H1 (cell line): Measurements from ENCODE around the gene CCNT2. TPM values are rescaled to one million over a fixed set of nuclear protein-coding genes. Genes with fewer than 3 reads are reported as not detected.

Source experiments
- CTCF ChIA-PET: fragments of 300-600 bp; sonication (Branson Sonifier 250); formaldehyde crosslinking; loops from one replicate; lab custom pipeline; 2021; ENCODE audit not compliant: partially characterized antibody; lab: Charles Lee
- POLR2A ChIA-PET: fragments of 300-600 bp; sonication (Branson Sonifier 250); formaldehyde crosslinking; loops from one replicate; lab custom pipeline; 2021; ENCODE audit warnings: inconsistent platforms; ENCODE audit not compliant: partially characterized antibody; lab: Charles Lee
- DNase-seq, 2 experiments: peaks; one replicate each; pipeline versions ENCODE4 v3.0.0 to v3.0.0-alpha.2; 2010 to 2022; ENCODE audit warnings: low spot score in 2 of 2, low read depth in 1 of 2, mixed read lengths in 1 of 2
- FAIRE-seq: peaks from 2 replicates; lab custom pipeline; 2011; peaks lifted over from hg19 to GRCh38; lab: Jason Lieb, UNC
- H2AFZ ChIP-seq: 2 replicates; pipeline ENCODE4 v1.8.1; 2012; ENCODE audit warnings: low read length, inconsistent platforms
- H2AK5ac ChIP-seq: 2 replicates; pipeline ENCODE4 v1.6.1; 2013; ENCODE audit warnings: low read depth, low read length
- H2BK120ac ChIP-seq: replicated peaks from 2 replicates; pipeline ENCODE3; 2013; ENCODE audit warnings: low read depth, low read length, inconsistent platforms
- H2BK12ac ChIP-seq: 2 replicates; pipeline ENCODE4 v1.6.1; 2013; ENCODE audit warnings: low read depth, low read length
- H2BK15ac ChIP-seq: 2 replicates; pipeline ENCODE4 v1.6.1; 2013; ENCODE audit warnings: low read length
- H2BK20ac ChIP-seq: 2 replicates; pipeline ENCODE4 v1.6.1; 2013; ENCODE audit warnings: low read length
- H2BK5ac ChIP-seq: 2 replicates; pipeline ENCODE4 v1.6.1; 2013; ENCODE audit warnings: low read depth, low read length
- H3K14ac ChIP-seq: 2 replicates; pipeline ENCODE4 v1.6.1; 2013; ENCODE audit warnings: inconsistent platforms; ENCODE audit not compliant: insufficient read length
- H3K18ac ChIP-seq: 2 replicates; pipeline ENCODE4 v1.6.1; 2013; ENCODE audit warnings: low read length; ENCODE audit errors: extremely low read depth
- H3K23ac ChIP-seq: 2 replicates; pipeline ENCODE4 v1.6.1; 2013; ENCODE audit warnings: inconsistent platforms; ENCODE audit not compliant: insufficient read length
- H3K23me2 ChIP-seq: 2 replicates; pipeline ENCODE4 v1.6.1; 2013; ENCODE audit warnings: low read depth, low read length
- H3K27ac ChIP-seq: 2 replicates; pipeline ENCODE4 v1.6.1; 2011; ENCODE audit warnings: low read depth, low read length, inconsistent platforms
- H3K27me3 ChIP-seq, 4 experiments: replicated peaks in 1 of 4; 1 replicate in 1 of 4; 2 replicates in 3 of 4; pipeline versions ENCODE4 v1.6.1 to v1.8.1; 2011 to 2013; ENCODE audit warnings: low read length in 3 of 4, mild to moderate bottlenecking in 3 of 4, inconsistent platforms in 2 of 4, mixed read lengths in 2 of 4, moderate library complexity in 1 of 4; ENCODE audit not compliant: control insufficient read depth in 3 of 4, insufficient read depth in 3 of 4; ENCODE audit errors: extremely low read depth in 1 of 4
- H3K36me3 ChIP-seq, 4 experiments: 2 replicates each; pipeline versions ENCODE4 v1.6.1 to v1.8.1; 2011 to 2013; ENCODE audit warnings: mild to moderate bottlenecking in 4 of 4, low read length in 3 of 4, moderate library complexity in 2 of 4, control low read depth in 1 of 4, inconsistent platforms in 1 of 4; ENCODE audit not compliant: insufficient read depth in 4 of 4, control insufficient read depth in 2 of 4
- H3K4ac ChIP-seq: replicated peaks from 2 replicates; pipeline ENCODE3; 2013; ENCODE audit warnings: low read length, low read depth, mixed read lengths, inconsistent platforms; ENCODE audit not compliant: insufficient read length
- H3K4me1 ChIP-seq, 4 experiments: replicated peaks in 1 of 4; 1 replicate in 1 of 4; 2 replicates in 3 of 4; pipeline versions ENCODE4 v1.6.1 to v1.8.1; 2011 to 2013; ENCODE audit warnings: low read length in 3 of 4, inconsistent platforms in 2 of 4, mixed read lengths in 1 of 4; ENCODE audit not compliant: insufficient read depth in 4 of 4, control insufficient read depth in 3 of 4
- H3K4me2 ChIP-seq, 2 experiments: 2 replicates each; pipeline versions ENCODE4 v1.6.1 to v1.8.1; 2011 to 2013; ENCODE audit warnings: low read depth in 2 of 2, low read length in 2 of 2, control low read depth in 1 of 2, inconsistent platforms in 1 of 2, mild to moderate bottlenecking in 1 of 2; ENCODE audit not compliant: insufficient read depth in 1 of 2
- H3K4me3 ChIP-seq, 4 experiments: fragments of 200-600, 300-600 bp in 1 of 4; sonication (generic), shearing (Covaris generic), sonication (Bioruptor Twin) in 1 of 4; 2 replicates each; pipeline versions ENCODE4 v1.5.1 to v1.8.1; 2011 to 2016; ENCODE audit warnings: low read length in 4 of 4, low read depth in 3 of 4, control low read depth in 2 of 4, inconsistent platforms in 2 of 4, mild to moderate bottlenecking in 2 of 4, mixed read lengths in 1 of 4, moderate library complexity in 1 of 4; ENCODE audit not compliant: insufficient read depth in 2 of 4; ENCODE audit errors: extremely low read depth in 1 of 4
- H3K56ac ChIP-seq: replicated peaks from 2 replicates; pipeline ENCODE3; 2013; ENCODE audit warnings: low read depth, mild to moderate bottlenecking, mixed read lengths, low read length, inconsistent platforms; ENCODE audit not compliant: insufficient read length
- H3K79me1 ChIP-seq: 2 replicates; pipeline ENCODE4 v1.6.1; 2013; ENCODE audit warnings: low read depth, low read length, control low read depth
- H3K79me2 ChIP-seq, 2 experiments: 2 replicates each; pipeline versions ENCODE4 v1.6.1 to v1.8.1; 2012 to 2013; ENCODE audit warnings: low read length in 2 of 2, mild to moderate bottlenecking in 2 of 2, inconsistent platforms in 1 of 2; ENCODE audit not compliant: insufficient read depth in 2 of 2, control insufficient read depth in 1 of 2
- H3K9ac ChIP-seq, 4 experiments: replicated peaks in 1 of 4; 1 replicate in 1 of 4; 2 replicates in 3 of 4; pipeline versions ENCODE4 v1.6.1 to v1.8.1; 2011 to 2013; ENCODE audit warnings: low read depth in 3 of 4, low read length in 3 of 4, control low read depth in 2 of 4, mild to moderate bottlenecking in 2 of 4, moderate library complexity in 2 of 4, inconsistent platforms in 1 of 4; ENCODE audit errors: extremely low read depth in 1 of 4
- H3K9me3 ChIP-seq, 2 experiments: 2 replicates each; pipeline versions ENCODE4 v1.6.1 to v1.8.1; 2012 to 2013; ENCODE audit warnings: mild to moderate bottlenecking in 2 of 2, moderate library complexity in 2 of 2, control low read depth in 1 of 2, inconsistent platforms in 1 of 2, low read depth in 1 of 2, low read length in 1 of 2, mixed read lengths in 1 of 2; ENCODE audit not compliant: insufficient read depth in 2 of 2
- H4K20me1 ChIP-seq, 2 experiments: replicated peaks in 1 of 2; 2 replicates each; pipeline versions ENCODE3 to v1.8.1; 2011 to 2013; ENCODE audit warnings: inconsistent platforms in 2 of 2, low read length in 2 of 2, mild to moderate bottlenecking in 1 of 2; ENCODE audit not compliant: insufficient read depth in 2 of 2, control insufficient read depth in 1 of 2
- H4K5ac ChIP-seq: 2 replicates; pipeline ENCODE4 v1.6.1; 2013; ENCODE audit warnings: low read length, low read depth, mixed read lengths, inconsistent platforms; ENCODE audit not compliant: insufficient read length
- H4K8ac ChIP-seq: 2 replicates; pipeline ENCODE4 v1.8.0; 2013; ENCODE audit warnings: mild to moderate bottlenecking, moderate library complexity, low read length, inconsistent platforms; ENCODE audit not compliant: insufficient read depth; ENCODE audit errors: extremely low read depth
- H4K91ac ChIP-seq: replicated peaks from 2 replicates; pipeline ENCODE3; 2013; ENCODE audit warnings: low read length, mixed read lengths, inconsistent platforms; ENCODE audit not compliant: insufficient read length
- ASH2L ChIP-seq: fragments of 200-600, 300-600 bp; sonication (generic); IDR thresholded peaks from one replicate; pipeline ENCODE4 v1.7.1; 2017; ENCODE audit warnings: low read length
- CREB1 ChIP-seq: IDR thresholded peaks from 2 replicates; pipeline ENCODE4 v1.6.1; 2012; ENCODE audit warnings: inconsistent platforms
- CTBP2 ChIP-seq: IDR thresholded peaks from 2 replicates; pipeline ENCODE4 v1.7.0; 2011; ENCODE audit warnings: borderline replicate concordance, mild to moderate bottlenecking, moderate library complexity, mixed read lengths, low read length; ENCODE audit not compliant: insufficient read depth, insufficient read length
- EZH2 ChIP-seq: fragments of 200-600 bp; sonication (generic); IDR thresholded peaks from 2 replicates; pipeline ENCODE4 v1.7.1; 2012; ENCODE audit warnings: low read depth, mild to moderate bottlenecking, moderate library complexity, low read length, inconsistent platforms; ENCODE audit not compliant: severe bottlenecking
- GABPA ChIP-seq: IDR thresholded peaks from 2 replicates; pipeline ENCODE4 v1.6.1; 2011; ENCODE audit warnings: mild to moderate bottlenecking, low read length, moderate library complexity, borderline replicate concordance; ENCODE audit not compliant: insufficient read depth
- GTF2F1 ChIP-seq: IDR thresholded peaks from 2 replicates; pipeline ENCODE4 v1.6.1; 2012; ENCODE audit warnings: low read depth, low read length, improper control_type of control experiment, borderline replicate concordance
- JUN ChIP-seq: IDR thresholded peaks from 2 replicates; pipeline ENCODE4 v1.6.1; 2011; ENCODE audit warnings: low read depth, mild to moderate bottlenecking, improper control_type of control experiment, low read length
- POU5F1 ChIP-seq: IDR thresholded peaks from 2 replicates; pipeline ENCODE4 v1.6.1; 2011; ENCODE audit warnings: low read depth, mild to moderate bottlenecking, low read length, moderate library complexity
- RAD21 ChIP-seq, 2 experiments: IDR thresholded peaks in 1 of 2; conservative IDR thresholded peaks in 1 of 2; 2 replicates each; pipeline ENCODE4 v1.6.1; 2011; ENCODE audit warnings: low read depth in 2 of 2, low read length in 2 of 2, improper control_type of control experiment in 1 of 2, inconsistent platforms in 1 of 2, mild to moderate bottlenecking in 1 of 2, moderate library complexity in 1 of 2
- RXRA ChIP-seq: IDR thresholded peaks from 2 replicates; pipeline ENCODE4 v1.6.1; 2011; ENCODE audit warnings: low read depth, mild to moderate bottlenecking, low read length, moderate library complexity; ENCODE audit not compliant: insufficient read depth
- SUZ12 ChIP-seq: fragments of 200-600 bp; sonication (generic); IDR thresholded peaks from 2 replicates; pipeline ENCODE4 v1.6.1; 2012; ENCODE audit warnings: mild to moderate bottlenecking, inconsistent platforms, low read length, moderate library complexity, mixed read lengths
- WGBS, 2 experiments: shearing (Covaris generic) in 1 of 2; methylation state at CpG; one replicate each; pipeline versions ENCODE4 v1.1.6 to v1.1.7; 2013 to 2015; ENCODE audit warnings: low lambda C conversion rate in 2 of 2, mixed read lengths in 2 of 2, inconsistent platforms in 1 of 2, low coverage in 1 of 2, missing lambda C conversion rate in 1 of 2; ENCODE audit not compliant: insufficient replicate concordance in 2 of 2, insufficient coverage in 1 of 2, insufficient read length in 1 of 2; ENCODE audit errors: extremely low coverage in 1 of 2, missing lambda C conversion rate in 1 of 2; 5-methylcytosine and 5-hydroxymethylcytosine counted together
- polyA plus RNA-seq, 7 experiments: library from polyadenylated mRNA; depleted of rRNA in 3 of 7; stranded (reverse) in 5 of 7; unstranded in 2 of 7; fragments of >200 nt in 5 of 7; fragments of 200-250 nt in 2 of 7; gene quantifications; 1 replicate in 5 of 7; 2 replicates in 1 of 7; 4 replicates in 1 of 7; pipeline versions ENCODE4 v1.2.1 to v1.2.3, GENCODE V29; 2011 to 2013; ENCODE audit warnings: missing spikeins in 2 of 7, mixed read lengths in 2 of 7
- total RNA-seq: library from RNA; stranded (reverse); fragmentation: NEBNext Ultra II Directional; extraction: Animal tissue kit (Norgen Biotek cat#: 25700); gene quantifications from 2 replicates; pipeline ENCODE4 v1.2.1, GENCODE V29; 2021
- TF ChIP-seq, protein P1 (sequence below): IDR thresholded peaks from 2 replicates; pipeline ENCODE4 v1.6.1; 2012; ENCODE audit warnings: low read length, inconsistent platforms

Gene CCNT2
- total and polyA plus RNA-seq, 2 of the 8 experiments (the other 6 are each of a cell fraction or from before 2014, with no cell fraction given), result 13.0 to 39.7 TPM

DNA sequence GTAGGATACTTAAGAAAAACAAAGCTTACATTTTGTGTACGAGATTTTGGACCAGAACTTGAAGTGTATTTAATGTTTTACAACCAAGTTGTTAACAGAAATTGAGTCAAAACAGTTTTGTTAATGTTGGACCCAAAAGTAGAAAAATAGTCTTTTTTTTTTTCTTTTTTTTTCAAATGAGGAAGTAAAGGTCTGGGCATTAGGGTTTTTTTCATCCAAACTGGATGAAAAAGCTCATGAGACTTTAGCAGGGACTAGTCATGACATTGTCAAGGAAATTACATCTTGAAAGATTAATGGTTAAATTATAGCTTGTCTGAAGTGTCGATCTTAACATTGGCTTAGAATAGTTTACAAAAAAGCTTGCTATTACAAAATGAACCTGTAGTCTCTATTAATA is 32.3 kb downstream of the CCNT2 start:
- Histone ChIP-seq H2BK12ac (no peak overlapping the region), H3K79me1 (peaks cover 7% of the 10 kb centered on the region; the same call in 1 of the 2 replicates), H3K9me3 (no peaks in the 10 kb centered on the region), H4K91ac (no peak overlapping the region), H3K4me1 (no peaks in the 10 kb centered on the region), H2BK120ac (no peak overlapping the region), H2BK15ac (no peak overlapping the region), H3K27me3 (no peaks in the 10 kb centered on the region), H3K79me2 (peaks cover 0 to 9% of the 10 kb centered on the region in 2 experiments; a peak in 1 of 4 replicates), H3K14ac (no peak overlapping the region), H4K20me1 (peaks cover 0 to 12% of the 10 kb centered on the region in 2 experiments), H3K27ac (no peak overlapping the region), H4K8ac (no peak overlapping the region), H3K18ac (no peak overlapping the region), H3K4me3 (no peak overlapping the region), H3K36me3 (peaks cover 14 to 90% (median 52%) of the 10 kb centered on the region in 4 experiments), H3K9ac (no peak overlapping the region), H3K4me2 (no peak overlapping the region), H4K5ac (no peak overlapping the region), H2AFZ (no peak overlapping the region), H2BK20ac (no peak overlapping the region), H3K4ac (no peak overlapping the region), H3K23me2 (no peaks in the 10 kb centered on the region), H2AK5ac (no peak overlapping the region), H3K56ac (no peak overlapping the region), H2BK5ac (no peak overlapping the region), H3K23ac (no peak overlapping the region)
- 95% methylated on average over 2 of the region's 2 CpGs; no CpG with 5 or more reads in 1 of the 2 experiments for WGBS, 2 experiments
- DNase-seq, result no peak
- ChIA-PET POLR2A (interaction anchor here (1.0 to 1.1 kb wide), 2 partner anchors 10 to 31 kb away, joined by 3 to 4 read pairs; no protein-coding TSS in a partner anchor), CTCF (no interaction called here)
- FAIRE-seq, result no peak
- TF ChIP-seq JUN (no peak), RAD21 (IDR thresholded peaks at IDR 0.05 in 1 of 2, conservative IDR thresholded peaks at IDR 0.05 in 1 of 2; ENCODE audit: low read depth in 2 of 2, low read length in 2 of 2) (no peak), ASH2L (no peak), SUZ12 (no peak), CTBP2 (no peak), CREB1 (no peak), GABPA (no peak), GTF2F1 (no peak), EZH2 (no peak), RXRA (no peak), POU5F1 (no peak)
- TF ChIP-seq, protein P1, sequence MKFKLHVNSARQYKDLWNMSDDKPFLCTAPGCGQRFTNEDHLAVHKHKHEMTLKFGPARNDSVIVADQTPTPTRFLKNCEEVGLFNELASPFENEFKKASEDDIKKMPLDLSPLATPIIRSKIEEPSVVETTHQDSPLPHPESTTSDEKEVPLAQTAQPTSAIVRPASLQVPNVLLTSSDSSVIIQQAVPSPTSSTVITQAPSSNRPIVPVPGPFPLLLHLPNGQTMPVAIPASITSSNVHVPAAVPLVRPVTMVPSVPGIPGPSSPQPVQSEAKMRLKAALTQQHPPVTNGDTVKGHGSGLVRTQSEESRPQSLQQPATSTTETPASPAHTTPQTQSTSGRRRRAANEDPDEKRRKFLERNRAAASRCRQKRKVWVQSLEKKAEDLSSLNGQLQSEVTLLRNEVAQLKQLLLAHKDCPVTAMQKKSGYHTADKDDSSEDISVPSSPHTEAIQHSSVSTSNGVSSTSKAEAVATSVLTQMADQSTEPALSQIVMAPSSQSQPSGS, result no peak
